GM18502 (cell line): Measurements from ENCODE around the gene DOK3.
"Not testable (repeated sequence)": the region's sequence is repeated elsewhere in the genome, so short reads cannot be mapped to it uniquely, and the experiment has no call there.

Experiments
- ATAC-seq: cut with Tn5 transposase; IDR thresholded peaks from one replicate; pipeline ENCODE4 v1.9.1; 2021; ENCODE audit warnings: mild to moderate bottlenecking; ENCODE audit not compliant: unreplicated experiment, poor library complexity

Gene DOK3

GRCh38 chr5:177489119-177489716 is 20.4 kb downstream of the DOK3 start:
- ATAC-seq, result no peak

GRCh38 chr5:177487975-177488374 is 21.7 kb downstream of the DOK3 start:
- no peak for ATAC-seq

GRCh38 chr5:177487144-177487543 is 22.5 kb downstream of the DOK3 start:
- ATAC-seq, result no peak

GRCh38 chr5:177486256-177486655 is 23.4 kb downstream of the DOK3 start:
- ATAC-seq, result no peak

- not testable (repeated sequence) for ATAC-seq
These were observed 23.9 kb downstream of the DOK3 start for GRCh38 chr5:177485753-177486152.

- ATAC-seq, result no peak
These were observed 24.6 kb downstream of the DOK3 start for GRCh38 chr5:177484902-177485549.

GRCh38 chr5:177483994-177484901 is 25.4 kb downstream of the DOK3 start:
- no peak for ATAC-seq

GRCh38 chr5:177483042-177483441 is 26.6 kb downstream of the DOK3 start:
- ATAC-seq, result no peak

- ATAC-seq, result no peak
These were observed 27.2 kb downstream of the DOK3 start for GRCh38 chr5:177482359-177482795.

GRCh38 chr5:177479774-177480173 is 29.9 kb downstream of the DOK3 start:
- no peak for ATAC-seq

GRCh38 chr5:177478711-177479646 is 30.6 kb downstream of the DOK3 start:
- no peak for ATAC-seq

GRCh38 chr5:177477701-177478477 is 31.7 kb downstream of the DOK3 start:
- ATAC-seq, result no peak

GRCh38 chr5:177476531-177477233 is 32.9 kb downstream of the DOK3 start:
- ATAC-seq, result no peak

GRCh38 chr5:177475563-177476427 is 33.8 kb downstream of the DOK3 start:
- no peak for ATAC-seq

GRCh38 chr5:177474846-177475562 is 34.6 kb downstream of the DOK3 start:
- ATAC-seq, result no peak

- ATAC-seq, result no peak
These were observed 35.6 kb downstream of the DOK3 start for GRCh38 chr5:177474002-177474476.

- no peak for ATAC-seq
These were observed 36.1 kb downstream of the DOK3 start, which contains the start of gene DBN1 for GRCh38 chr5:177473443-177474001. Gene DBN1, minus strand, starts transcription at chr5:177473634. Its CDS starts 113 bp downstream, at chr5:177473521.
